ENCODE data around the gene ADAT2. TPM values are rescaled to one million over a fixed set of nuclear protein-coding genes. Genes with fewer than 3 reads are reported as not detected.

ADAT2 gene
- total and polyA plus RNA-seq, 2 donors (not counting 3 experiments of a cell fraction or from before 2014, with no cell fraction given), result 5.4 to 9.8 TPM

- Histone ChIP-seq H3K4me1 (ENCODE audit: control insufficient read depth, extremely low read depth, insufficient read depth, low read length) (no peaks in the 10 kb centered on the region), H3K4me2 (ENCODE audit: insufficient read depth, low read length) (no peak overlapping the region), H3K27ac (ENCODE audit: insufficient read depth, low read depth, low read length) (no peak overlapping the region), H3K27me3 (ENCODE audit: control insufficient read depth in 2 of 2, insufficient read depth in 2 of 2, low read length in 2 of 2) (no peaks in the 10 kb centered on the region), H3K4me3 (replicated peaks in 1 of 3; ENCODE audit: insufficient read depth in 1 of 3, low read depth in 1 of 3, low read length in 3 of 3) (no peak overlapping the region), H3K36me3 (ENCODE audit: control insufficient read depth in 2 of 2, extremely low read depth in 1 of 2, insufficient read depth in 2 of 2, low read length in 2 of 2) (peaks cover 0 to 2% of the 10 kb centered on the region in 2 experiments), H2AFZ (ENCODE audit: low read depth, low read length) (no peak overlapping the region), H3K9ac (replicated peaks; ENCODE audit: extremely low read depth, insufficient read depth, low read length) (no peak overlapping the region), H3K9me1 (replicated peaks; ENCODE audit: control insufficient read depth, extremely low read depth, insufficient read depth, low read length) (no peaks in the 10 kb centered on the region), H3K79me2 (ENCODE audit: control insufficient read depth, insufficient read depth, low read length) (peaks cover 2% of the 10 kb centered on the region), H4K20me1 (replicated peaks; ENCODE audit: control insufficient read depth, extremely low read depth, insufficient read depth, low read length) (no peaks in the 10 kb centered on the region), H3K9me3 (replicated peaks; ENCODE audit: control insufficient read depth, insufficient read depth, low read length) (no peaks in the 10 kb centered on the region)
- no TSS peak for BruUV-seq (replicated peaks)
- dilution Hi-C loops (cut with MboI; ENCODE audit: extremely low pct_ligation_motif_present, low sequenced_read_pairs), result no loop called here
- FAIRE-seq, result no peak
- intact Hi-C loops (cut with micrococcal nuclease), result no loop called here
- ChIA-PET POLR2A (no interaction called here), CTCF (interaction anchor here (0.7 to 1.1 kb wide), 3 partner anchors 15 to 556 kb away, joined by 3 to 4 read pairs (median 3); no protein-coding TSS in a partner anchor)
- no peak for TF ChIP-seq EZH2 (IDR thresholded peaks at IDR 0.05; ENCODE audit: borderline replicate concordance, low read depth, low read length, severe bottlenecking)
- no peak for TF ChIP-seq JUN (IDR thresholded peaks at IDR 0.05; ENCODE audit: borderline replicate concordance, insufficient read depth, insufficient read length, low read depth)
- no peak for TF ChIP-seq POLR2AphosphoS5 (IDR thresholded peaks at IDR 0.05; ENCODE audit: insufficient read depth, low read depth, low read length)
- no peak for TF ChIP-seq MYC (IDR thresholded peaks at IDR 0.05; ENCODE audit: low read depth, low read length)
- TF ChIP-seq FOS (IDR thresholded peaks at IDR 0.05; ENCODE audit: borderline replicate concordance, insufficient read depth, low read length), result no peak
- no peak for TF ChIP-seq POLR2A (IDR thresholded peaks at IDR 0.05; ENCODE audit: low read depth, low read length)
- TF ChIP-seq GATA2 (IDR thresholded peaks at IDR 0.05; ENCODE audit: insufficient read depth, insufficient read length, low read depth, low read length), result no peak
- TF ChIP-seq CTCF (IDR thresholded peaks at IDR 0.05; ENCODE audit: extremely low read depth in 1 of 2, insufficient read depth in 1 of 2, low read depth in 1 of 2, low read length in 2 of 2), result no peak
- TF ChIP-seq MAX (IDR thresholded peaks at IDR 0.05; ENCODE audit: insufficient read depth, insufficient read length), result no peak
- no peak for DNase-seq (ENCODE audit: low read depth, low spot score)
Measured at GRCh38 chr6:143457563-143458359, 7.3 kb upstream of the ADAT2 start.
